Epidermal melanocyte (primary cell): ENCODE results near the gene PRPS1.
"Not testable (repeated sequence)": the region's sequence is repeated elsewhere in the genome, so short reads cannot be mapped to it uniquely, and the experiment has no call there.

ENCODE experiments used
- DNase-seq: peaks from one replicate; pipeline ENCODE4 v3.0.0; 2011; ENCODE audit warnings: low spot score; ENCODE audit not compliant: insufficient read length

Gene PRPS1

GRCh38 chrX:107629540-107629909, 1.2 kb downstream of the PRPS1 start:
- DNase-seq, result no peak

- DNase-seq, result no peak
Measured at GRCh38 chrX:107630031-107630689, 1.9 kb downstream of the PRPS1 start.

- no peak for DNase-seq
Measured at GRCh38 chrX:107632346-107632745, 4.0 kb downstream of the PRPS1 start.

- DNase-seq, result no peak
Measured at GRCh38 chrX:107646735-107647134, 18.4 kb downstream of the PRPS1 start.

- DNase-seq, result no peak
Measured at GRCh38 chrX:107648332-107648731, 20.0 kb downstream of the PRPS1 start.

- no peak for DNase-seq
Measured at GRCh38 chrX:107654566-107654871, 26.2 kb downstream of the PRPS1 start.

- no peak for DNase-seq
Measured at GRCh38 chrX:107654872-107655761, 26.8 kb downstream of the PRPS1 start.

- DNase-seq, result no peak
Measured at GRCh38 chrX:107656978-107657377, 28.7 kb downstream of the PRPS1 start.

- DNase-seq, result no peak
Measured at GRCh38 chrX:107658660-107659059, 30.4 kb downstream of the PRPS1 start.

GRCh38 chrX:107659286-107659685, 31.0 kb downstream of the PRPS1 start:
- DNase-seq, result no peak

- DNase-seq, result no peak
Measured at GRCh38 chrX:107659768-107660167, 31.5 kb downstream of the PRPS1 start.

GRCh38 chrX:107662145-107662544, 33.8 kb downstream of the PRPS1 start:
- no peak for DNase-seq

GRCh38 chrX:107662824-107663223, 34.5 kb downstream of the PRPS1 start:
- DNase-seq, result no peak

- no peak for DNase-seq
Measured at GRCh38 chrX:107666931-107667330, 38.6 kb downstream of the PRPS1 start.

GRCh38 chrX:107667426-107667825, 39.1 kb downstream of the PRPS1 start:
- DNase-seq, result no peak

GRCh38 chrX:107668710-107669109, 40.4 kb downstream of the PRPS1 start:
- DNase-seq, result not testable (repeated sequence)

- DNase-seq, result no peak
Measured at GRCh38 chrX:107669261-107669660, 41.0 kb downstream of the PRPS1 start.

GRCh38 chrX:107669885-107670628, 41.7 kb downstream of the PRPS1 start:
- DNase-seq, result no peak

- DNase-seq, result not testable (repeated sequence)
Measured at GRCh38 chrX:107671256-107671655, 42.9 kb downstream of the PRPS1 start.

GRCh38 chrX:107672955-107673378, 44.7 kb downstream of the PRPS1 start:
- DNase-seq, result no peak

GRCh38 chrX:107673431-107673830, 45.1 kb downstream of the PRPS1 start:
- no peak for DNase-seq

- DNase-seq, result no peak
Measured at GRCh38 chrX:107673933-107674479, 45.7 kb downstream of the PRPS1 start.
